HG02938 (cell line): ENCODE measurements around the gene CECR2.

Experiments
- ATAC-seq: cut with Tn5 transposase; IDR thresholded peaks from one replicate; pipeline ENCODE4 v1.9.1; 2021; ENCODE audit warnings: mild to moderate bottlenecking, moderate library complexity; ENCODE audit not compliant: unreplicated experiment

The CECR2 gene

GRCh38 chr22:17366830-17367229 is 2.4 kb upstream of the CECR2 start:
- ATAC-seq = no peak

DNA sequence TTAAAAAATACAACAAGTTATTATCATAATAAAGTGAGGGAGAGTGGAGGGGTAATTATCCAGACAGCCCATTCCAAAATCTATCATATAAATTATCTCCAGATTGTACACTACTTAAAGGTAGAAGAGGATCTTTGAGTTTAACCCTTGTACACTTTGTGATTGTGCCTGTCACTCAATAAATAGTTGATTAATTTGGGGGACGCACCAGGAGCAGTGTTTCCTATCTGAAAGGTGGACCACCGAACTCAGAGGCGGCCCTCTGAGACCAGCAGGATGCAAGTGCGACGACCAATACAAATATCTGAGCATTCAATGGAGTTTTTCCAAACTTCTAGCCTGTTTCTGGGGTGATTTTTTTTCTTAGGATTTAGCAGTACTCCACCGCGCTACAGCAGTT is 1.1 kb upstream of the CECR2 start:
- no peak for ATAC-seq

DNA sequence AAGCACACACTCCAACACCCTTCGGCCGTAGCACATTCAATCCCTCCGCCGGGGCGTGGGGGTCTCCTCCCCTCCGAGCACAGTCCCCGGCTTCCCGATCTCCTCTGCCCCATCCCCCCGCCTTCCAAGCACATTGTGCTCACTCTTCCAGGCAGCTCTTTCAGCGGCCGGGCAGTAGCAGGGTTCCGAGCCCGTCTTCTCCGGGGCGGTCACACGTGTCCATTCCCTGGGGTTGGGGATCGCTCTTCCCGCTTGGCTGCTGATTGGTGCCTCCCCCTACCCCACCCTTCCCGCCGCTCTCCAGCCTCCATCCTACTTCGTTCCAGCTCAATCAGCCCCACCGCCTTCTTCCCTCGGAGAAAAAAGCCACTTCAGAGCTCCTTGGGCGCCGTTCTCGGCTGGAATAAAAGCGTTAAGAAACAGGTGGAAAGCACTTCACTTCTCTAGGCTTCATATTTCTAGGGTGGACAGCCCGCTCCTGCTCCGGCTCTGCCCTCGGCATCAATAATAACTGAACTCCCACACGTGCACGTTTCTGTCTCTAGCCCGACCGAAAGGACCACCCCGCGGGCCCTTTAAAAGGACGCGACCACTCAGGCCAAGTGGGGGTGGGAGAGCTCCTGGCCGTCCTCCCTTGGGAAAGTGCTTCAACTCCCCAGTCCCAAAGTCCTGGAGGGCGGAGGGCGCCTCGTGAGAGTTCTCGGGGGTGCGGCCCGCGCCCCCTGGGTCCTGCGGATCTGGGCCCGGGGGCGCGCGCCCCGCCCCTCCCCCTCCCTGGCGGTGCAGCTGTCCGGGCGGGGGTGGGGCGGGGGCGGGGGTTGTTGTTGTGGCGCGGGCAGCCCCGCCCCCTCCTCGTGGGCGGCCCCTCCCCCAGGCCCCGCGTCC is 464 bp upstream of the CECR2 start:
- ATAC-seq = no peak

DNA sequence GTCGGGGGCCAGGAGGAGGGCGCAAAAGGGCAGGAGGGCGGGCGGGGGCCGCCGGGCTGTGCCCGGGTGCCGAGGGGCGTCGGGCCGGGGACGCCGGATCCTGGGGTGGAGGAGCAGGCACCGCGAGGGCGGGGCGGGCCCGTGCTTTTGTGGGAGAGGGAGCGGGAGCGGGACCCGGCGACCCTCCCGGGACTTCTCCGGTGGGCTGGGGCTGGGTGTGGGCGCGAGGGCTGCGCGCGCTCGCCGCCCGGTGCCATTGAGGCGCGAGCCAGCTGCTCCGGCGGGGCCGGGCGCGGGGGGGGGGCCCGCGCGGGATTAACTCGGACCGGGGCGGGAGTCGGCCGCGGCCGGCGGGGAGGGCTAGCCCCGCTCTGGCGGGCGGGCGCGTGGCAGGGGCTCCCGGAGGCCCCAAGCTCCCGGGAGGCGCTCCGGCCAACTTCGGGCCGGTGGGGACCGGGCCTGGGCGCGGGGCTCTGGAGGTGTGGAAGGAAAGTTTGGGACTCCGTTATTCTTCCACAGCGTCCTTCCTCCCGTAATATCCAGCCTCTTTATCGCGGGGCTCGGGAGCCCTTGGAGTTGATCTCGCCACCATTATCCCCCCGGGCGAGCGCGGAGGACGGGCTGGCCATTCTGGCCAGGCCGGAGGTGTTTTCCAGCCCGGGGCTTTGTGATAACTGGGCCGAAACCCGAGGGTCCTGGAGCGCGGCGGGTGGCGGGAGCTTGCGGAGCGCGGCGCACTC is 936 bp downstream of the CECR2 start:
- no peak for ATAC-seq

- ATAC-seq = no peak
Observed at GRCh38 chr22:17370766-17371432, 1.6 kb downstream of the CECR2 start.

DNA sequence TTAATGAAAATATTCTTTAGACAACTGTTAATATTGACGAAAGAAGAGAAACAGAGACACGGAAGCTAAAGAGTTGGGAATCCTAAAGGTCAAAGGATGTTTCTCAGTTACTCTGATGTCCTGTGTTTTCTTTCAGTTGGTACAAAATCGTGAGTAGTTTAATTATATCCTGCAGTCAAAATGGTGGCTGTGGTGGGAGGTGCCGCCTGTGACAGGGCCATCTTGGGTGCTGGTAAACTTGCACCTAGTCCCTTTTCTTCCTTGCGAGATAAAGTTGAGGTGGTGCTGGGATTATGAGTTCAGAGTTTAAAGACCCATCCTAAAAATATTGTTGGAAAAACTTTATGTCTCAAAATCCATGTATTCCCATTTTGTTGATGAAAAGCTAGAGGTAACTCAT is 2.2 kb downstream of the CECR2 start:
- ATAC-seq = no peak

DNA sequence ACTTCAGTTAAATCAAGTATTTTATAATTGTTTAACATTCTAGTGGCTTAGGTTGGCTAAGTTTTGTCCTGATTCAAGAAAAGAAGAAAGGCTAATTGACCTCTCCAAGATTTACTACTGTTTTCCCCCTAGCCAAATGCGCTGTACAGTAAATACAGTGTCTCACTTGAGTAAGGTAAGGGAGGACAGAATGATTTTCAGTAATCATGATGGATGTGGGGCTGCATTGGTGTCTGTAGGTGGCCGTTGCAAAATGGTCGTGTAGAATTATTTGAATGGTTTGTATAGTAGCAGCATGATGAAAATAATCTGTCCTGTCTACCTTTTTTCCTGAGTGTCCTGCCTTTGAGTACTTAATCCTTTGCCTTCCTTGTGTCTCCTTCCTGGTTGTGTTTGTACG is 4.6 kb downstream of the CECR2 start:
- no peak for ATAC-seq

DNA sequence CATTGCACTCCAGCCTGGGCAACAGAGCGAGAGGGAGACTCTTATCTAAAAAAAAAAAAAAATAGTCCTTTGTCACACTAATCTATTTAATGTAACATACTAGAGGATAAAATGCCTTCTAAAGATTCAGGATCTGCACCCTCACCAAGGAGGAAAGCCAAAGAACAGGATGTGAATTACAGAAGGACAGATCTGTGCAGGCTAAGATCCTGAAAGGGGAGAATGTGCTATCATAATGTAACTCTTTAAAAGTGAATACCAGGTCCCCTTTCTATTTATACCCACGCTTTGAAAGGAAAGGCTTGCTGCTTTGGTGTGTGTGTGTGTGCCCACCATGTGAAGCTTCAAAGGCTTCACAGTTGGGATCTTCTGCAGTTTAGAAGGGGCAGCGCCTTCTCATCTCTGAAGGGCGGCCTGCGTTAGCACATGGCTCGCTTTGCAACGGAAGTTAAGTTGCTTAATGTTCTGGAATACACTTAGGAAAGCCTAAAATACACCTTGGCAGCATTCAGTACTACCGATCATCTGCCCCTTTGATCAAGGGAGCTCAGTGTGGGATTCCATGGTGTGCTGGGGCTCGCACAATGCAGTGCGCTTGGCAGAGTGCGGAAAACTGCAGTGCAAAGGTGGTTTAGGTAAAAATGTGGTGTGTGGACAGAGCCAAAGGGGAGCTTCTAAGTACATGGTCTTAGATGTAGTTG is 6.8 kb downstream of the CECR2 start:
- ATAC-seq = no peak

- ATAC-seq = no peak
Observed at GRCh38 chr22:17376950-17377349, 7.7 kb downstream of the CECR2 start.

DNA sequence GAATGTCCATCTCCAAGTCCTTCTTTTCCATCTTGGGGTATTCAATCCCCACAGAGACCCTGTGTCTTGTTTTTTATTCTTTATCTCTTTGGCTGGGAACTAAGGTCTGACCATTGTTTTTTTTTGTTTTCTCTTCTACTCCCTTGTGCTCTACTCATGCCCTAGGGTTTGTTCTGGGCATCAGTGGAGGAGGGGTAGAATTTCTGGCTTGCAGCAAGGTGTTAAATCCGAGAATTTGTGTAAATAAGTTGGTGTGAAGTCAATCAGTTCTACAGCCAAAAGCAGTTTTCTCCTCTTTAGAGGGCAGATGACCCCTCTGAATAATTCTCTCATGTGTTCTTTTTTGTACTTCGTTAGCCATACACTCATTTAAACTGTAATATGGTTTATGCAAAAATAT is 10.7 kb downstream of the CECR2 start:
- ATAC-seq = no peak

- no peak for ATAC-seq
Observed at GRCh38 chr22:17380359-17381087, 11.3 kb downstream of the CECR2 start.

GRCh38 chr22:17381192-17381913 is 12.1 kb downstream of the CECR2 start:
- no peak for ATAC-seq

DNA sequence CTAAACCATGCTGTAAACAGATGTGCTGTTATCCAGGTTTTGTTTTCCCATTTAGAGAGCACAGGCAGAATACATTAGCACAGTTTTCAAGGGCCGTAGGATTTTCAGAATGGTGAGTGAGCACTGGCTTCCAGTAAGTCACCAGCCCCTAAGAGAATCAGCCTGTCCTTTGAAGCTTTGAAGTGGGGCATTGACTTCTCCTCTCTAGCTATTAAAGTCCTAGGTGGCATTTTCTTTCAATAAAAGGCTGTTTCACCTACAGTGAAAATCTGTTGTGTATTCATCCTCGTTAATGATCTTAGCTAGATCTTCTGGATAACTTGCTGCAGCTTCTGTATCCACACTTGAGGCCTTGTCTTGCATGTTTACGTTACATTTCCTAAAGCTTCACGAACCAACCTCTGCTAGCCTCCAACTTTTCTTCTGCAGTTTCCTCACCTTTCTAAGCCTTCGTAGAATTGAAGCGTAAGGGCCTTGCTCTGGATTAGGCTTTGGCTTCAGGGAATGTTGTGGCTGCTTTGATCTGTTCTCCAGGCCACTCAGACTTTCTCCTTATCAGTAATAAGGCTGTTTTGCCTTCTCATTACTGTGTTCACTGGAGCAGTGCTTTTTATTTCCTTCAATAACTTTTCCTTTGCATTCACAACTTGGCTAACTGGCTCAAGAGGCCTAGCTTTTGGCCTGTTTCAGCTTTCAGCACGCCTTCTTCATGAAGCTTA is 15.5 kb downstream of the CECR2 start:
- no peak for ATAC-seq

- ATAC-seq = no peak
Observed at GRCh38 chr22:17387356-17387755, 18.1 kb downstream of the CECR2 start.

DNA sequence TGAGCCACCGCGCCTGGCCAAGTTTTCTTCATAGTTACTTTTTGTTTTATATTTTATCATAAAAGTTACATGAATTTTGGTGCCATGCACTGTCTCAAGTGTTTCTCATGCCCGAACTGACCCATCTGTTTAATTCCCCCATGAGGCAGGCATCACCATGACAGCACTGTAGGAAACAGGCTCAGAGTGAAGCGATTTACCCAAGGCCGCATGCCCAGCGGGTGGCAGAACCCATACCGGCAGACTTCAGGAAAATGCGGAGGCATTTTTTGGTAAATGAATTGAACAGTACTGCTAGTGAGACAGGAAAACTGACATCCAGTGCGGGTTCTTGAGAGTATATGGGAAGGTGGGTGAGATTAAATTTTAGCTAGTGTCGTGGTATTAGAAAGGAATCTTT is 19.0 kb downstream of the CECR2 start:
- ATAC-seq = no peak

DNA sequence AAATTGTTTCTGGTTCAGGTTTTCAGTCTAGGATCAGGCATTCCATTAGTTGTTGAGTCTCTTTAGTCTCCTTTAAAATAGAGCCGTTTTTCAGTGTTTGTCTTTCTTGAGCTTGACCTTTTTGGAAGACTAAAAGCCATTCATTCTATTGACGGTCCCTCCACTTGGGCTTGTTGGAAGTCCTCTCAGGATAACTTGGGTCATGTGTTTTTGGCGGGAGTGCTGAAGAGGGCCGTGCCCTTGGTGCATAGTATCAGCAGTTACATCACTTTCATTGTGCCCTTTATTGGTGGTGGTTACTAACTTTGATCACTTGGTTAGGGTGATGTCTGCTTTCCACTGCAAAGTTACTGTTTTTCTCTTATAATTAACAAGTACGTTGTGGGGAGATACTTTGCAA is 20.8 kb downstream of the CECR2 start:
- ATAC-seq = no peak

DNA sequence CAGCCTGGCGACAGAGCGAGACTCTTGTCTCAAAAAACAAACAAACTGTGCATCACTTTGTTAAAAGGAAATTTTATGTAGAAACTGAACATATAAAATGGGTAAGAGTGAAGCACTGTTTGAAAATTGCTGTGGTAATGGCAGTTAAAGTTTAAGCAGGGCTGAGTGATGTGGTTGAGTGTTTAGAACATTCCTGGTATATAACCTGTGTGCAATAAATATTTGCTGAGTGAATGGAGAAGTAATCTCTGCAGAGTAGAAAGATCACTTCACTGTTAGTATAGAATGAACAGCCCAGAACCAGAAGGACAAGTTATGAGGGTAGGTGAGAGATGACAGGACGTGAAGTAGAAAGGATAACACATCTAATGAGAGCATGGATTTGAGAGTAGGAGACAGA is 27.3 kb downstream of the CECR2 start:
- no peak for ATAC-seq

DNA sequence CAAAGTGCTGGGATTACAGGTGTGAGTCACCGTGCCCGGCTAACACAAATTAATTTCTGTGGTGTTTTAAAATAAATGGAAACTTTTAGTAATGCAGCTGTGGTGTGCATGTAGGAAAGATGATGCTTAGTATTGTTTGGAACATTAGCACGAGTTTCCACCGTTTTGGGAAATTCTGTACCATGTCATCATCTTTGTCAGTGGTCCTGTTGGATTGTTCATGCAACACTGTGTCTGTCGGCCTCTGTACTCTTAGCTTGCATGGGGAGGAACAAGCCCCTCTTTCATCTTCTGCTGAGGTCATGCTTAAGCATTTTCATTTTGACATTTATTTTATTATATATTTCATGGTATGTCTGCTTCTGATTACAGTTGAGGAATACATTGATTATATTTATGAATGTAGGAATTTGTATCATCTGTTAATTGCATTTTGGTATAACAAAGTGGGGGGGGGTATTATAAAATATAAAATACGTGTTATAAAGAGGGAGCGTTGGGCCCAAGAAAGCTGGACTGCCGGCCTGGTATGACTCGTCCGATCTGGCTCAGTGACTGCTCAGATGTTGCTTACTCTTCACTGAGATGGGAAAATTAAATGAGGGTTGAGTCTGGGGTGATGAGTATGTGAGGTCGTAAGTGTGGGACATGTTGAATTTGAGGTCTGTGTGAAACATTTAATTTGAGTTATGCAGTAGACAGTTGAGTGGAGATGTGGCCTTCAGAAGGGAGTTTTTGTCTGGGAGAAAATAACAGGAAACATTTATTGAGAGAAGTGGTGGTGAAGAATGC is 28.7 kb downstream of the CECR2 start:
- ATAC-seq = no peak
